ENCODE data around the gene NR1H2.

The NR1H2 gene

DNA sequence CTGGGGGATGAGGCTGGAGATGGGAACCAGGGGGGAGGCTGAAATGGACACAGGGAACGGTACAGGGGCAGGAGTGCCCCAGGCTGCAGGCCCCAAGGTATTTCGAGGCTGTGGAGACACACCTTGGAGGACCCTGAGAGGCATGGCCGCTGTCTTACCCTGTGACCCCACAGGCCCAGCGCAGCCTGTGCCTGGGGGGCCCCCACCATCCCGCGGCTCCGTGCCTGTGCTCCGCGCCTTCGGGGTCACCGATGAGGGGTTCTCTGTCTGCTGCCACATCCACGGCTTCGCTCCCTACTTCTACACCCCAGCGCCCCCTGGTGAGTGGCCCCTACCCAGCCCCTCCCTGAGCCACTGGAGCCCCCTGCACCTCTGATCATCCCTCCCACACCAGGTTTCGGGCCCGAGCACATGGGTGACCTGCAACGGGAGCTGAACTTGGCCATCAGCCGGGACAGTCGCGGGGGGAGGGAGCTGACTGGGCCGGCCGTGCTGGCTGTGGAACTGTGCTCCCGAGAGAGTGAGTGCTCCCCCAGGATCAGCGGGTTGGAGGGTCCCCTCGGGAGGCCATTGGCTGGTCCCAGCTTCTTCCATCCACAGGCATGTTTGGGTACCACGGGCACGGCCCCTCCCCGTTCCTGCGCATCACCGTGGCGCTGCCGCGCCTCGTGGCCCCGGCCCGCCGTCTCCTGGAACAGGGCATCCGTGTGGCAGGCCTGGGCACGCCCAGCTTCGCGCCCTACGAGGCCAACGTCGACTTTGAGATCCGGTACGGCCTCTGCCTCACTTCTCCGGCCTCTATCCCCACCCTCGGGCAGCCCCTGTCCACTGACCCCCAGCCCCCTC is 25.6 kb downstream of the NR1H2 start:
- no peak for DNase-seq (ENCODE audit: low read depth in 2 of 3, low spot score in 1 of 3)

DNA sequence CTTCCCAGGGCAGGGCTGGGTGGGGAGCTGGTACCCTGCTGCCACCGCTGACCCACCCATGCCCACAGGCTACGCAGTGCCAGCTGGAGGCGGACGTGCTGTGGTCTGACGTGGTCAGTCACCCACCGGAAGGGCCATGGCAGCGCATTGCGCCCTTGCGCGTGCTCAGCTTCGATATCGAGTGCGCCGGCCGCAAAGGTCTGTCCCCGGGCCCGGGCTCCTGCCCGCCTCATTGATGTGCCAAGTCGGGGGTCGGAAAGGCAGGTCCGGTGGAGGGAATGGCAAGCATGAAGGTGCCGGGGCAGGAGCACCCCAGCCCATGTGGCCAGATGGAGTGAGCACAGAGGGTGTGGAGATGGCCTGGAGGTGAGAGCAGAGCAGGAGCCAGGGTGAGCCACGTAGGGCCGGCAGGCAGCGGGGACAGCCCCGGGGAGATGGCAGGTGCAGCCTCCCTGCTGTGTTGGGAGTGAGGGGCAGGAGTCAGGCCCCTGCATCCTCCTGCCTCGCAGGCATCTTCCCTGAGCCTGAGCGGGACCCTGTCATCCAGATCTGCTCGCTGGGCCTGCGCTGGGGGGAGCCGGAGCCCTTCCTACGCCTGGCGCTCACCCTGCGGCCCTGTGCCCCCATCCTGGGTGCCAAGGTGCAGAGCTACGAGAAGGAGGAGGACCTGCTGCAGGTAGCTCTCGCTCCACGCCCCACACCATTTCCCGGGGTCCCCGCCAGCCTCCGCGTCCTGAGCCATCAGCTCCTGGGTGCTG is 26.5 kb downstream of the NR1H2 start:
- no peak for DNase-seq (ENCODE audit: low read depth in 2 of 3, low spot score in 1 of 3)

DNA sequence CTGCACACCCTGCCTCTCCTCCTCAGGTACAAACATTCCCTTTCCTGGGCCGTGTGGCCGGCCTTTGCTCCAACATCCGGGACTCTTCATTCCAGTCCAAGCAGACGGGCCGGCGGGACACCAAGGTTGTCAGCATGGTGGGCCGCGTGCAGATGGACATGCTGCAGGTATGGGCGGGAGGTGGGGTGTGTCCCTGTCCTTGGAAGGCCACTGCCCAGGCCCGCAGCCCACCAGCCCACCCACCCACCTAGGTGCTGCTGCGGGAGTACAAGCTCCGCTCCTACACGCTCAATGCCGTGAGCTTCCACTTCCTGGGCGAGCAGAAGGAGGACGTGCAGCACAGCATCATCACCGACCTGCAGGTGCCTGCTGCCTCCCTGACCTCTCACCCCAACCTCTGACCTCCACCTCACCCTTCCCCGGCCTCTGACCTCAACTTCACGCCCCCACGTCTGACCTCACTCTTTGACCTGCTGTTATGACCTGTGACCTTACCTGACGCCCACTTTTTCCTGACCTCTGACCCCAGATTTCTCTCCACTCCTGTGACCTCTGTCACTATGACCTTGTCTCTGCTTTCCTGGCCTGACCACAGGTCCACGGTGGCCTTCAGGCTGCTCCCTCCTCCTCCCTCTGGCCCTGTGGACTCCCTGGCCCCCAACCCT is 30.0 kb downstream of the NR1H2 start:
- DNase-seq (ENCODE audit: low read depth in 2 of 3, low spot score in 1 of 3): no peak

DNA sequence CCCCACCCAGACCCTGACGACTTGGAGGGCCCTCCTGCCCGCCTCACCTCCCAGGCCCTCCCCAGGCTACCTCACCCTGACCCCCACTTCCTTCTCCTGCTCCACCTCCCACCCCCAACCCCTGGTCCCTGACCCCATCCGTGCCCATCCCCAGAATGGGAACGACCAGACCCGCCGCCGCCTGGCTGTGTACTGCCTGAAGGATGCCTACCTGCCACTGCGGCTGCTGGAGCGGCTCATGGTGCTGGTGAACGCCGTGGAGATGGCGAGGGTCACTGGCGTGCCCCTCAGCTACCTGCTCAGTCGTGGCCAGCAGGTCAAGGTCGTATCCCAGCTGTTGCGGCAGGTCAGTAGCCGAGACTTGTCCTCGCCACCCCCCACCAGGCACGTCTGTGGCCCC is 30.6 kb downstream of the NR1H2 start:
- DNase-seq (ENCODE audit: low read depth in 2 of 3, low spot score in 1 of 3): no peak

DNA sequence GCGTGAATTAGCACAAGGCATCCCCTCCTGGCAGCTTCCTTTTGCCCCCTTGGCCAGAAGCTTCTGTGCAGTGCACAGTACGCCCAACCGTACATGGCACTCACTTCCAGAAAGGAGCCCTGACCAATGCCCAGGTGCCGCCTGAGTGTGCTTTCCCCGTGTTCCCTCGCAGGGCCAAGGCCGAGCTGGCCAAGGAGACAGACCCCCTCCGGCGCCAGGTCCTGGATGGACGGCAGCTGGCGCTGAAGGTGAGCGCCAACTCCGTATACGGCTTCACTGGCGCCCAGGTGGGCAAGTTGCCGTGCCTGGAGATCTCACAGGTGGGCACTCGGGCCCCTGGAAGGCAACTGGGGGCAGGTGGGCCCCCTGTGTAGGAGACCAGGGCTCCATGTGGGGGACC is 33.1 kb downstream of the NR1H2 start:
- no peak for DNase-seq (ENCODE audit: low read depth in 2 of 3, low spot score in 1 of 3)

DNA sequence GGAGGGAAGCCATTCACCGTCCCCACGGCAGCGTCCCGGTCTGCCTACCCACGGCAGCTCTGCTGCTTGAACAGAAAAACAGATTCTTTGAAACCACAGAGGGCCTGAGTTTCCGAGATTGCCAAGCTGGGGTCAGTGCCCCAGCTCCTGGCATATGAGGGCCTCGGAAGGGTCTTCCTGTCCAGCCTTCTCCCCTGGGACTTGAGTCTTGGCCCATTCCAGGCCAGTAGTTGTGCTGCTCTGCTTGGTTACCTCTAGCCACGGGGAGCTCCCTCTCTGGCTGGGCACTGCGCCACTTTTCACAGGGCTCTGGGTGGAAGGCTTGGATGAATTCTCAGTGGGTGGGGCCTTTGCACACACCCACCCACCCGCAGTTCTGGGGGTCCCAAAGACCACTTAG is 33.9 kb downstream of the NR1H2 start:
- no peak for DNase-seq (ENCODE audit: low read depth in 2 of 3, low spot score in 1 of 3)

DNA sequence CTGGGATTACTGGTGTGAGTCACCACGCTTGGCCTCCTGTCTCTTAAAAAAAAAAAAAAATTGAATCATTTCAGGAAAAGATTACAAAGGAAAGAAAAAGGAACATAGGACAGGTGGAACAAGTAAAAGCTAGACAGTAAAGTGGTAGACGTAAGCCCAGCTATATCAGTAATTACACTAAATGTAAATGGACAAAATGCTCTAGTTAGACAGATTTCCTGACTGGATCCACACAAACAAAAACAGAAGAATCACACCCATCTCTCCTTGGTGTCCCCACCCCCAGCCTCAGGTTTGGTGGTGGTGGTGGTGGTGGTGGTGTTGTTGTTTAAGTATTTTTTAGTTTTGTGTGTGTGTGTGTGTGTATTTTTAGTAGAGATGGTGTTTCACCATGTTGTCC is 36.2 kb downstream of the NR1H2 start:
- no peak for DNase-seq (ENCODE audit: low read depth in 2 of 3, low spot score in 1 of 3)

DNA sequence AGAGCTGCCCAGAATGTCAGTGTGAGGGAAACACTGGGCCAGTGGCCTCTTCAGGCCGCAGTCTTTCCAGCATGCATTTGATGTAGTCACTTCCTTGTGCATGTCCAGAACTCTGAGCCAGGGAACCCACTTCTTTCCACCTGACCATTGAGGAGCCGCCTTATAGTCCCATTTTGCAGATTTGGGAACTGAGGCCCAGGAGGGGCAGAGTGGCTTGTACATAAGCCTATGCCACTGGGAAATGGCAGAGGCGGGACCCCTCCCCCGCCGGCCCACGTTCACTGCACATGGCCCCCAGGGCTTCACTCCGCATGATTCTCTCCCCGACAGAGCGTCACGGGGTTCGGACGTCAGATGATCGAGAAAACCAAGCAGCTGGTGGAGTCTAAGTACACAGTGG is 36.8 kb downstream of the NR1H2 start:
- no peak for DNase-seq (ENCODE audit: low read depth in 2 of 3, low spot score in 1 of 3)

DNA sequence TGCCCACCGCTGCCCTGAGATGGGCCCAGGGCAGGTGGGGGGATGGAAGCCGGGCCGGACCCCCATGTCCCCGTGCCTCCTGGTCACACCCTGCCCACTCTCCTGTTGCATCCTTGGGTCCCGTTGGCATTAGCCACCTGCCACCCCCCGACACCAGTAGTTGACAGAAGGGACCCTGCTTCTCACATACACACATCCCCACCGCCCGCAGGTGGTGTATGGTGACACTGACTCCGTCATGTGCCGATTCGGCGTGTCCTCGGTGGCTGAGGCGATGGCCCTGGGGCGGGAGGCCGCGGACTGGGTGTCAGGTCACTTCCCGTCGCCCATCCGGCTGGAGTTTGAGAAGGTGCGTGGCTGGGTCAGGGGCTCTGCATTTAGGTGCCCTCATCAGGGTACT is 37.3 kb downstream of the NR1H2 start:
- no peak for DNase-seq (ENCODE audit: low read depth in 2 of 3, low spot score in 1 of 3)

DNA sequence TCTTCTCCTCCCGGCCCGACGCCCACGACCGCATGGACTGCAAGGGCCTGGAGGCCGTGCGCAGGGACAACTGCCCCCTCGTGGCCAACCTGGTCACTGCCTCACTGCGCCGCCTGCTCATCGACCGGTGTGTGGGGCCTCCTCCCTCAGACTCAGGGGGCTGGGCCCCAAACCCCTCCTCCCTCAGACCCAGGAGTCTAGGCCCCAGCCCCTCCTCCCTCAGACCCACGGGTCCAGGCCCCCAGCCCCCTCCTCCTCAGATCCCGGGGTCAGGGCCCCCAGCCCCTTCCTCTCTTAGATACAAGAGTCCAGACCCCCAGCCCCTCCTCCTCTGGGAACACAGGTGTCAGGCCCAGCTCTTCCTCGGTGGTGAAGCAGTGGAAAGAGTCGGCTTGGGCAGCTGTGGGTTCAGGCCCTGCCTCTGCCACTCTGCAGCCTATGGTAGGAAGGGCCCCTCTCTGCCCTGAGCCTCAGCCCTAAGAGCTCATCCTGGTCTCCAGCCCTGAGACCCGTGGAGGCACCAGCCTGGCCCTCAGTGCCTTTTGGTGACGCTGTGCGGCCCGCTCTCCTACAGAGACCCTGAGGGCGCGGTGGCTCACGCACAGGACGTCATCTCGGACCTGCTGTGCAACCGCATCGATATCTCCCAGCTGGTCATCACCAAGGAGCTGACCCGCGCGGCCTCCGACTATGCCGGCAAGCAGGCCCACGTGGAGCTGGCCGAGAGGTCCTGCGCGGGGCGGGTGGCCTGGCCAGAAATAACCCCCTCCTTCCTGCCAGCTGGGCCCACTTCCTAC is 38.8 kb downstream of the NR1H2 start:
- peak; percentile 69 to 76 (median 71) for DNase-seq (ENCODE audit: low read depth in 2 of 3, low spot score in 1 of 3)

DNA sequence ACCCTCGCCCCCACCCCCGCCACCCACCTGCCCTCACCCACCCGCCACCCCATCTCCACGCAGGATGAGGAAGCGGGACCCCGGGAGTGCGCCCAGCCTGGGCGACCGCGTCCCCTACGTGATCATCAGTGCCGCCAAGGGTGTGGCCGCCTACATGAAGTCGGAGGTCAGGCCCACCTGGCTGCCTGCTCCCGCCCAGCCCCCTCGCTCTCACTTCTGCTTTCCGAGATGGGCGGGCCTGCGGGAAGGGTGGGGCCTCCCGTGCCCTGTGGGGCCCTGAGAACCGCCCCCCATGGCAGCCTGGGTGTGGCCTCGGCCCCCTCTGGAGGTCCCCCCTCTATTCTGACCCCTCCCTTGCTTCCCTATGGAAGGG is 39.4 kb downstream of the NR1H2 start:
- no peak for DNase-seq (ENCODE audit: low read depth in 2 of 3, low spot score in 1 of 3)

DNA sequence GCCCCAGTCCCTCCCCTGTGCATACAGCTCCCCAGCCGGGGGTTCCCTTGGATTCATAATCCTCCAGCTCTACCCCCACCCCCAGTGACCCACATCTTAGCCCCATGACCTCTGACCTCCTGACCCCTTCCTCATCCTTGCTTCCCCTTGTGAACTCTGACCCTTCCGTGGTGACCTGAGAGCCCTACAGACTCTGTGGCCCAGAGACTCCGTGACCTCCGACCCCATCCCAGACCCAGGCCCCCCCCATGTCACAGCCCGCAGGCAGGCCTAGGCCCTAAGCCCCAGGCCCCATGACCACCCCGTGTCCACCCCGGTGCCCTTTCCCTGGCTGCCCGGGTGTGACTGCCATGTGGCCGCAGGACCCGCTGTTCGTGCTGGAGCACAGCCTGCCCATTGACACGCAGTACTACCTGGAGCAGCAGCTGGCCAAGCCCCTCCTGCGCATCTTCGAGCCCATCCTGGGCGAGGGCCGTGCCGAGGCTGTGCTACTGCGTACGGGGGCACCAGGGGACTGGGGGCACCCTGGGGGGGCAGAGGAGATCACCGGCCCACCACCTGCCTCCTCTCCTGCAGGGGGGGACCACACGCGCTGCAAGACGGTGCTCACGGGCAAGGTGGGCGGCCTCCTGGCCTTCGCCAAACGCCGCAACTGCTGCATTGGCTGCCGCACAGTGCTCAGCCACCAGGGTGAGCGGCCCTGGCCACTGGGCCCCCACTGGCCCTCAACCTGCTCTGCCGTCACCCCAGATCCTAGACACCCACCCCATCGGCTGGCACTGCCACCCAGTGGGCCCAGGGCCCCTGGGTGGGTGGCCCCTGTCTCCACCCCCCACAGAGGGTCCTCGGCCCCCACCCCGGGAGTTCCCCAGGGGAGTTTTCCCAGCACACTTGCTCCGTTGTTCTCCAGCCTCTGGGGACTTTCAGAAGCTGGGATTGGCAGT is 40.0 kb downstream of the NR1H2 start:
- no peak for DNase-seq (ENCODE audit: low read depth in 2 of 3, low spot score in 1 of 3)

DNA sequence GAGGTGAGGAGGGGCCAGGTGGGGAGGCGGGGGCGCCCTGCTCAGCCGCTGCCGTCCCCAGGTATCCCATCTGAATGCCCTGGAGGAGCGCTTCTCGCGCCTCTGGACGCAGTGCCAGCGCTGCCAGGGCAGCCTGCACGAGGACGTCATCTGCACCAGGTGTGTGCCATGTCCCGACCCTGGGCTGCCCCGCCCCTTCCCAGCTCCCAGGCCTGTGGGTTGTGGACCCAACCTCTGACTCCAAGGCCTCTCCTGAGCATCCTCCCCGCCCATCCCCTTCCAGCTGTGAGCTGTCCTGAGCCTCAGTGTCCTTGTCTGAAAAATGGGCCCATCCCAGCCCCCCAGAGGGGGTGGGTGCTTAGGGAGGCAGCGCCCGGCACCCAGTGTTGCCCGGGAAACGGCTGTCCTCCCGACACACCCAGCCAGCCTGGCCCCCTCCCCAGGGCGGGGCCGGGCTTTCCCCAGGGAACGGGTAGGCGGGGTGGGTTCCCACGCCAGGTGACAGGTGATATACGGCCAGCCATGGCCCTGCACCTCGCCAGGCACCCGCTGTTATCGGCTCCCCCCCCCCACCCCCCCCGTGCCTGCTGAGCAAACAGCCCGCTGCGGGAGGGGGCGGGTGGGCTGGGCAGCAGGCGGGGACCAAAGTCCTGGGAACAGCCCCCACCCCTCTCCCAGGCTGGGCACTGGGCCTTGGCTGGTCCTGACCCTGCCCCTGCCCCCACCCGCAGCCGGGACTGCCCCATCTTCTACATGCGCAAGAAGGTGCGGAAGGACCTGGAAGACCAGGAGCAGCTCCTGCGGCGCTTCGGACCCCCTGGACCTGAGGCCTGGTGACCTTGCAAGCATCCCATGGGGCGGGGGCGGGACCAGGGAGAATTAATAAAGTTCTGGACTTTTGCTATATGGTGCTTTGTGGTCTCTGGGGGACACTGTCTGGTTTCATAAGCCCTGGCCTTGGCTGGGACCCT is 41.1 kb downstream of the NR1H2 start:
- no peak for DNase-seq (ENCODE audit: low read depth in 2 of 3, low spot score in 1 of 3)

DNA sequence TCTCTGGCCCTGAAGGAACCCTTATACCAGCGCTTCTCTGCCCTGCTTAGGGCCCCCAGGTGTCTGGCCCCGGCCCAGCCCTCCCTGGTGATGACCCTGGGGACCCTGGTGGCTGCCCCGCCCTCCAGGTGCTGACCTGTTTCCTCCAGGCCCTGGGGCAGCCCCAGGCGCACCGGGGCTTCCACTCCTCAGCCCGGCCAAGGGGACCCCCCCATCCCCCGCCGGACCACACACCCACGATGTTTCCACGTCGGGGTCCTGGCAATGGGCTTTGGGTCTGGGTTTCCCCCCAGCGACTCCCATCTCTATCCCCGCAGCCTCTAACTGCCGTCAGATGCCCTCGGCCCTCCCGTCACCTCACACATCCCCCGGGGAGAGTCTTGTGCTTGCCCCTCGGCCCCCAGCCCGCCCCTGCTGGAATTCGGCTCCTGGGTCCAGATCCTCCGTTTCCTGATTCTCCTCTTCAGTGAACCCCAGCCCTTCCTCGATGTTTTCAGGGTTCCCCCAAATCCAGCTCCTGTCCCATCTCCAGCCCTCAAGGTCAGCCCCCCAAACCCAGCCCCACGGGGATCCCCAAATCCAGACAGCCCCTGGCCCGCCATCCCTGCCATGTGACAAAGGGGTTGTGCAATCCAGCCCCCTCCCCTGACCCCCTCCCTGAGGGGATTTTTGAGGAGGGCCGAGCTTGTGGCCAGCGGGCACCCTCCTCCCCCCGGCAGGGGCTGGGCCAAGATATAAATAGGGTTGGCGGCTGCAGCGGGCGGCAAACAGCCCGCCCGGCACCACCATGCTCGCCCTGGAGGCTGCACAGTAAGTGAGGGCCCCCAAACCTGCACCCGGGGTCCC is 42.1 kb downstream of the NR1H2 start, which contains the start of gene SPIB:
Gene SPIB (plus strand): TSS at position 763 of the 846 bp plus-strand sequence. CDS start 25 bp downstream, at position 788.
- DNase-seq (ENCODE audit: low read depth in 2 of 3, low spot score in 1 of 3): no peak

DNA sequence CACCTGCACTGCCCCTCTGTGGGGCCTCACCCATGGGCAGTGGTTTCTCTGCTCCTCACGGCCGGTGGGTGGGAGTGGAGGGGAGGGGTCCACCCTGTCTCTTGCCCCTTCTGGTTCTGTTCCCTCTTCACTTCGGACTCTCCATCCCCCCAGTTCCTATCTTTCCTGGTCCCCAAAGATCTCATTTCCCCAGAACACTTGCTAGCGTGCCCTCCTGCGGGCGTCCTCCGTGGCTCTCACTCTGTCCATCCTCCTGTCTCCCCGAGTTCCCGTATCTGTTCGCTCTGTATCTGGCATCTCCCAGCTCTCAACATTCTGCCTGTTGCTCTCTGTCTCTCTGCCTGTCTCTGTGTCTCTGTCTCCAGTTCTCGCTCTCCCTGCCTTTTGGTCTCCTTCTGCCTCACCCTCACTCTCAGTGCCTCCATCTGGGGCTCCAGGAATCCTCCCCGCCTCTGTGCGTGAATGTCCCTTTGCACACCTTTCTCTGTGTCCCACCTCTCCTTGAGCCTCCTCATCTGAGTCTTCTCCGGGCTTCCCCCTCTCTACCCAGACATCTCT is 42.8 kb downstream of the NR1H2 start:
- no peak for DNase-seq (ENCODE audit: low read depth in 2 of 3, low spot score in 1 of 3)

DNA sequence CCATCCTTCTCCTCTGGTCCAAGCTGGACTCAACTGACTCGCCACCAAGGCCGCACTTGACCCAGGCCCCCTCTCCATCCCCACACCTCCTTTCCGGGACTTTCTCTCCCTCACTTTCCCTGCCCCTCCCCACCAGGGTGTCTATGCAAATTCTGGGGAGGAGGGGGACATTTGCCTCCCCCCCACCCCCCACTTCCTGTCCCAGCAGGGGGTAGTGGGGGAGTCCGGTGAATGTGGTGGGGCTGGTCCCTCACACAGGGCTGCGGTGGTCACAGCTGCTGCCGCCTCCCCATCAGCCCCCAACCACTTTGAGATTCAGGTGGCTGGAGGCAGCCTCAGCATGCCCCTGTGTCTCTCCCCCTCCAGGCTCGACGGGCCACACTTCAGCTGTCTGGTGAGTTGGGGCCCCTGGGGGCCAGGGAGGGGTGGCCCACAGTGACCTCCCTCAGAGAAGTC is 43.4 kb downstream of the NR1H2 start:
- DNase-seq (ENCODE audit: low read depth in 2 of 3, low spot score in 1 of 3): no peak

DNA sequence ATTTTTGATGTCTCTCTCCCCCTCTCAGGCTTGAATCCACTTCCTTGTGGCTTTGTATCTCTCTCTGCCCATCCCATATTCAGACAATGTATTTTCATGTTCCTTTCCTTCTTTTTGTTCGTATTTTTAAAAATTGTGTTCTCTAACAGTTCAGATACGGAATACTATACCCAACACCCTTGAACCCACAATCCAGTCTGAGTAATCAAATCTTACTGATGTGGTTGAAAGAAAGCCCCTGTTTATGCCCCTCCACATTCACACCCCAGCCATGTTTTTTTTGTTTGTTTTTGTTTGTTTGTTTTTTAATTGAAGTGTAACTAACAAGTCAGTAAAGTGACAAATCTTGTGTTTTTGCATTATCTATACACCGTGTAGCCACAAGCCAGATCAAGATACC is 43.9 kb downstream of the NR1H2 start:
- no peak for DNase-seq (ENCODE audit: low read depth in 2 of 3, low spot score in 1 of 3)

DNA sequence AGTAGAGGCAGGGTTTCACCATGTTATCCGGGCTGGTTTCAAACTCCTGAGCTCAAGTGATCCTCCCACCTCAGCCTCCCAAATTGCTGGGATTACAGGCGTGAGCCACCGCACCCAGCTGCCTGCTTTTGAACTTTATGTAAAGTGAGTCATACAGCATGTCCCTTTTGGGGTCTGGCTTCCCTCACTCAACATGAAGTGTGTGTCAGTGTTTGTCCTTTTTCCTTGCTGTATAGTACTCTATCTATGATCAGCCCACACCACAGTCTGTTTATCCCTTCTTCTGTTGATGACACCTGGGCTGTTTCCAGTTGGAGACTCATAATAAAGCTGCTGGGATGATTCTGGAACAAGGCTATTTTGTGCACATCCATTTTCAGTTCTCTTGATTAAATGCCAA is 44.6 kb downstream of the NR1H2 start:
- no peak for DNase-seq (ENCODE audit: low read depth in 2 of 3, low spot score in 1 of 3)

Measured in stimulated activated CD4-positive, alpha-beta T cell treated with anti-CD3 and anti-CD28 coated beads, Interleukin-12 subunit alpha, Interleukin-12 subunit beta, amount 100 ng/mL, for 48 hours (primary cell).